Measurements from ENCODE around the gene RANGAP1. TPM values are rescaled to one million over a fixed set of nuclear protein-coding genes. Genes with fewer than 3 reads are reported as not detected.

Gene RANGAP1
- polyA plus RNA-seq, 4 donors = 27.5 to 62.3 (median 34.0) TPM

DNA sequence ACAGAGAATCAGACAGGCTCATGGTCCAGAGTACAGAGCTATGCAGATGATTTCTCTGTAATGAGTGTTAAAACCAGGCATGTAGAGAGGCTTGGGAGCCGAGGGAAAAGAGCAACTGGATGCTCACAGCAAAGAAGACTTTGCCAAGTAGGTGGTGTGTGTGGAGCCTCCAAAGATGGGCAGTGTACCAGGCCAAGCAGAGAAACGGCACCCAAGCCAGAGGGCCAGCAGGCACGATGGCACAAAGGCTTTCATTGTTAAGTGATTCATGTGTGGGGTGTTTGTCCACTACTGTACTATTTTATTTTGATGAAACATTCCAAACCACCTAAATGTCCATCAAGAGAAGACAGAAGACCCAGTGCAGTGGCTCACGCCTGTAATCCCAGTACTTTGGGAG, 11.1 kb downstream of the RANGAP1 start:
- Histone ChIP-seq H3K4me3 (ENCODE audit: low read depth in 1 of 3, low read length in 3 of 3) (no peak overlapping the region), H3K9me3 (ENCODE audit: control insufficient read depth in 2 of 2, insufficient read depth in 1 of 2, low read depth in 1 of 2, low read length in 1 of 2) (no peaks in the 10 kb centered on the region), H3K27me3 (ENCODE audit: control insufficient read depth in 3 of 3, insufficient read depth in 3 of 3, low read length in 3 of 3) (no peaks in the 10 kb centered on the region), H3K27ac (ENCODE audit: low read depth in 1 of 3, low read length in 2 of 3) (no peak overlapping the region), H3K4me1 (ENCODE audit: control insufficient read depth in 3 of 3, insufficient read depth in 2 of 3, low read depth in 1 of 3, low read length in 2 of 3) (no peaks in the 10 kb centered on the region), H3K36me3 (ENCODE audit: control insufficient read depth in 3 of 3, insufficient read depth in 2 of 3, low read depth in 1 of 3, low read length in 3 of 3) (peaks cover 12 to 83% (median 26%) of the 10 kb centered on the region in 3 donors)
- no peak for DNase-seq
- FAIRE-seq = no peak
- WGBS, 3 donors = 88 to 95% (median 93%) methylated on average over 4 of the region's 4 CpGs

DNA sequence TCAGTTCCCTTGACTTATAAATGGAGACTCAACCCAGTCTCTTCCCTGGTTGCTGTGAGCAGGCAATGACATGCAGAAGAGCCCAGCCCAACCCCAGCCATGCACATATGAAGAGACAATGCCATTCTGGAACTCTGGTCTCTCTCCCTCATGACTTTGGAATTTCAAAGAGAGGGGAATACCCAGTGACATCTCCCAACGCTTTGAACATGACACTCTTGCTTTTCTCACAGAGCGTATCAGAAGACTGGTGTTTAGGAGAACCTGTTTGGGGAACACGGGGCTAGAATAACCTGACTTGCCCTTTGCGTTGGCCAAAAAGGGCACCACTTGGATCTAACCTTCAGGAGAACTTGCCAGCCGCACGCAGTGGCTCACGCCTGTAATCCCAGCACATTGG, 12.9 kb downstream of the RANGAP1 start:
- H3K27ac ChIP-seq (ENCODE audit: low read depth in 1 of 3, low read length in 2 of 3) = no peak overlapping the region
- H3K9me3 ChIP-seq (ENCODE audit: control insufficient read depth in 2 of 2, insufficient read depth in 1 of 2, low read depth in 1 of 2, low read length in 1 of 2) = no peaks in the 10 kb centered on the region
- no peak overlapping the region for H3K4me3 ChIP-seq (ENCODE audit: low read depth in 1 of 3, low read length in 3 of 3)
- no peaks in the 10 kb centered on the region for H3K4me1 ChIP-seq (ENCODE audit: control insufficient read depth in 3 of 3, insufficient read depth in 2 of 3, low read depth in 1 of 3, low read length in 2 of 3)
- peaks cover 12 to 85% (median 33%) of the 10 kb centered on the region in 3 donors for H3K36me3 ChIP-seq (ENCODE audit: control insufficient read depth in 3 of 3, insufficient read depth in 2 of 3, low read depth in 1 of 3, low read length in 3 of 3)
- H3K27me3 ChIP-seq (ENCODE audit: control insufficient read depth in 3 of 3, insufficient read depth in 3 of 3, low read length in 3 of 3) = no peaks in the 10 kb centered on the region
- FAIRE-seq = no peak
- WGBS, 3 donors = 93 to 97% (median 95%) methylated on average over 7 of the region's 7 CpGs
- no peak for DNase-seq

DNA sequence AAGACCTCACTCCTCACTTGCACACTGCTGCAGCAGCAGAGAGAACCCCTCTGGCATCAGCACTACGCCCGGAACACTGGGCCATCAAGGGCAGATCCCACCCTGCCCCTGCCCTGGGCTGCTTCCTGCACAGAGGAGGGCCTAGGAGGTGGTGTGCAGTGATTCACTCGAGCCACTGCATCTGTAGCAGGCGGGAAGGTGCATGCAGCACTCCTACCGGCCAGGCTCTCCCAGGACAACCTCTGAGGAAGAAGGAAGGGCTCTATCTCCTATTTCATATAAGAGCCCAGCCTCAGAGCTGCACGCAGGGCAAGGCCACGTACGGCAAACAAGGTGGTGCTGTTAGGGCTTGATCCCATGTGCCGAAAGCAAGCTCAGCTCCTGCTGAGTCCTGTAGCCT, 14.2 kb downstream of the RANGAP1 start:
- no peaks in the 10 kb centered on the region for H3K4me1 ChIP-seq (ENCODE audit: control insufficient read depth in 3 of 3, insufficient read depth in 2 of 3, low read depth in 1 of 3, low read length in 2 of 3)
- FAIRE-seq (no peak), DNase-seq (no peak)
- no peaks in the 10 kb centered on the region for H3K27me3 ChIP-seq (ENCODE audit: control insufficient read depth in 3 of 3, insufficient read depth in 3 of 3, low read length in 3 of 3)
- H3K36me3 ChIP-seq (ENCODE audit: control insufficient read depth in 3 of 3, insufficient read depth in 2 of 3, low read depth in 1 of 3, low read length in 3 of 3) = peaks cover 19 to 88% (median 38%) of the 10 kb centered on the region in 3 donors
- H3K4me3 ChIP-seq (ENCODE audit: low read depth in 1 of 3, low read length in 3 of 3) = no peak overlapping the region
- WGBS, 3 donors = 92 to 97% (median 94%) methylated on average over 9 of the region's 9 CpGs
- no peak overlapping the region for H3K27ac ChIP-seq (ENCODE audit: low read depth in 1 of 3, low read length in 2 of 3)
- no peaks in the 10 kb centered on the region for H3K9me3 ChIP-seq (ENCODE audit: control insufficient read depth in 2 of 2, insufficient read depth in 1 of 2, low read depth in 1 of 2, low read length in 1 of 2)

DNA sequence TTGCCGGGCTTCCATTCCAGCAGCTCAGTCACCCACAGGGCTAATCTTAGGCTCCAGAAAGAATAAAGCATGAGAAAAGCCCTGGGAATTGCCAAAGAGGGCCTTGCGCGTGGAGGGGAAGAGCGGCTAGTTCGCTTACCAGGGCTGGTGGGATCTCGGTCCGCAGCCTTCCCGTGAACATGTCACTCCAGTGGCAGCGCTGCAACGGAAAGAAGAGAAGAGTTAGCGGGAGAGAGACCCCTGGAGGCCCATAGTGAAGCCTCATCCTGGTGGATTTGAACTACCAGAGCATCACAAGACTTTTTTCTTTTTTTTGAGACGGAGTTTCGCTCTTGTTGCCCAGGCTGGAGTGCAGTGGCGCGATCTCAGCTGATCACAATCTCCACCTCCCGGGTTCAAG, 18.0 kb downstream of the RANGAP1 start:
- no peaks in the 10 kb centered on the region for H3K9me3 ChIP-seq (ENCODE audit: control insufficient read depth in 2 of 2, insufficient read depth in 1 of 2, low read depth in 1 of 2, low read length in 1 of 2)
- no peak for DNase-seq
- peaks cover 27 to 86% (median 32%) of the 10 kb centered on the region in 3 donors for H3K36me3 ChIP-seq (ENCODE audit: control insufficient read depth in 3 of 3, insufficient read depth in 2 of 3, low read depth in 1 of 3, low read length in 3 of 3)
- H3K4me1 ChIP-seq (ENCODE audit: control insufficient read depth in 3 of 3, insufficient read depth in 2 of 3, low read depth in 1 of 3, low read length in 2 of 3) = no peaks in the 10 kb centered on the region
- H3K27me3 ChIP-seq (ENCODE audit: control insufficient read depth in 3 of 3, insufficient read depth in 3 of 3, low read length in 3 of 3) = no peaks in the 10 kb centered on the region
- WGBS, 3 donors = 96 to 98% (median 96%) methylated on average over 16 of the region's 16 CpGs
- no peak overlapping the region for H3K4me3 ChIP-seq (ENCODE audit: low read depth in 1 of 3, low read length in 3 of 3)
- H3K27ac ChIP-seq (ENCODE audit: low read depth in 1 of 3, low read length in 2 of 3) = no peak overlapping the region
- FAIRE-seq = no peak

DNA sequence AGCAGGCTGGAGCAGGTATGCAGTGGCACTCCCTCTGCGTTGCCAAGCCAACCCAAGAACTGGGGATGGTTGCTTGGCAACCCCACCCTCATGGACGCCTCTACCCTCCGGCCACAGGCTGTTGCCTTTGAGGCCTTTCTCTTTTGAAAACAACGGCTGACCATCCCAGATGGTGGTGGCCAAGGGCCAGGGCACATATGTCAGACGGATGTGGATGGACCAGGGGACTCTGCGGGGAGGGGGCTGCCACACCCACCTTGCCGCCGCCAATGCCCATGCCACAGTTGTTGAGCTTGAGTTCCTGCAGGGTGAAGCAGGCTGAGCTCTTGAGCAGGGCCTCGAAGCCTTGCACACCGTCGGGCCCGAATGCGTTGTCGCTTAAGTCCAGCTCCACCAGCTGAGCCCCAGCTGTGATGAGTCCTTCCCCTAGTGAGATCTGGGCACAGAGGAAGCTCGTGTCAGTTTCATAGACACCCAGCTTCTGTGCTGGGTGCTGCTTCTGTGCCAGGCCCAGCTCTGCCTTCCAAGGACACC, 21.5 kb downstream of the RANGAP1 start:
- peaks cover 23 to 87% (median 25%) of the 10 kb centered on the region in 3 donors for H3K36me3 ChIP-seq (ENCODE audit: control insufficient read depth in 3 of 3, insufficient read depth in 2 of 3, low read depth in 1 of 3, low read length in 3 of 3)
- no peak overlapping the region for H3K4me3 ChIP-seq (ENCODE audit: low read depth in 1 of 3, low read length in 3 of 3)
- no peak for DNase-seq
- H3K4me1 ChIP-seq (ENCODE audit: control insufficient read depth in 3 of 3, insufficient read depth in 2 of 3, low read depth in 1 of 3, low read length in 2 of 3) = no peaks in the 10 kb centered on the region
- no peaks in the 10 kb centered on the region for H3K27me3 ChIP-seq (ENCODE audit: control insufficient read depth in 3 of 3, insufficient read depth in 3 of 3, low read length in 3 of 3)
- H3K27ac ChIP-seq (ENCODE audit: low read depth in 1 of 3, low read length in 2 of 3) = no peak overlapping the region
- no peak for FAIRE-seq
- no peaks in the 10 kb centered on the region for H3K9me3 ChIP-seq (ENCODE audit: control insufficient read depth in 2 of 2, insufficient read depth in 1 of 2, low read depth in 1 of 2, low read length in 1 of 2)
- 93 to 94% (median 93%) methylated on average over 15 of the region's 15 CpGs for WGBS, 3 donors

DNA sequence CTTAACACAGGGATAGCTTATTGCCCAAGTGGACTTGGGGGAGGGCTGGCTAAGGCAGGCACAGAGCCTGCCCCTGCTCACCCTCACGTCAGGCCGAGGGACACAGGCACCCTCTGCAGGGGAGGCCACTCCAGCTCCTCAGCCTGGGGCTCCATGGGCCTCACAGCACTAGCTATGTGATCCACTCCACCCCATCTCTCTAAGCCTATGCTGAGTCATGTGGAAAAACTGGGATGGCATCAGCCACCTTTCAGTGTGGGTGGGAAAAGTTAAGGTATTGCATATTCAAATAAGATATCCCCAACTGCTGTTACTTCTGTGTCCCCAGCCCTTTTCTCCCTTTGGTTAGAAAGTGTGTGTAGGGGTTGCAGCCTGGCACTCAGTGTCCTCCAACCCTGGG, 22.3 kb downstream of the RANGAP1 start:
- 96 to 97% (median 96%) methylated on average over 2 of the region's 2 CpGs for WGBS, 3 donors
- no peak for DNase-seq
- Histone ChIP-seq H3K4me1 (ENCODE audit: control insufficient read depth in 3 of 3, insufficient read depth in 2 of 3, low read depth in 1 of 3, low read length in 2 of 3) (no peaks in the 10 kb centered on the region), H3K36me3 (ENCODE audit: control insufficient read depth in 3 of 3, insufficient read depth in 2 of 3, low read depth in 1 of 3, low read length in 3 of 3) (peaks cover 23 to 85% (median 25%) of the 10 kb centered on the region in 3 donors), H3K4me3 (ENCODE audit: low read depth in 1 of 3, low read length in 3 of 3) (no peak overlapping the region), H3K27ac (ENCODE audit: low read depth in 1 of 3, low read length in 2 of 3) (no peak overlapping the region), H3K27me3 (ENCODE audit: control insufficient read depth in 3 of 3, insufficient read depth in 3 of 3, low read length in 3 of 3) (no peaks in the 10 kb centered on the region), H3K9me3 (ENCODE audit: control insufficient read depth in 2 of 2, insufficient read depth in 1 of 2, low read depth in 1 of 2, low read length in 1 of 2) (no peaks in the 10 kb centered on the region)
- no peak for FAIRE-seq

DNA sequence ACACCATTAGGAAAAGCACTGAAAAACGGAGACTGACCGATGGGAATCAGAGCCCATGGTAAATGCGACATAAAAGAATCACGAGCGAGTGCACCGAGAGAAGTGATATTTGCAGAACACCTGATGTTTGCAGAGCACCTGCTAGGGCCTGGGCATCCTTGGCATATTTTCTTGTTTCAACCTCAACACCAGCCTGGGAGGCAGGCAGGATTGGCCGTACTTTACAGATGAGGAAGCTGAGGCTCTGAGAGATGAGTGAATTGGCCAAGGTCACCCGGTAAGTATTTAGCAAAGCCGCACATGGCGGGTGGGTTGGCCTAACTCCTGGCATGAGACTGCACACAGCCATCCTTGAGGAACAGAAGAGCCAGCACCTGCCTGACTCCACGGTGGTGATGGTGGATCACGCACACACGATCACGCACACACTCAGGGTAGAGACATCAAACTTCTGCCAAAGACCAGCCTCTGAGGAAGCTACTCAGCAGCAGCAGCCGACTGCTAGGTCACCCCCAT, 23.7 kb downstream of the RANGAP1 start:
- FAIRE-seq (no peak), DNase-seq (no peak)
- Histone ChIP-seq H3K36me3 (ENCODE audit: control insufficient read depth in 3 of 3, insufficient read depth in 2 of 3, low read depth in 1 of 3, low read length in 3 of 3) (peaks cover 15 to 85% (median 19%) of the 10 kb centered on the region in 3 donors), H3K27me3 (ENCODE audit: control insufficient read depth in 3 of 3, insufficient read depth in 3 of 3, low read length in 3 of 3) (no peaks in the 10 kb centered on the region), H3K4me1 (ENCODE audit: control insufficient read depth in 3 of 3, insufficient read depth in 2 of 3, low read depth in 1 of 3, low read length in 2 of 3) (no peaks in the 10 kb centered on the region), H3K9me3 (ENCODE audit: control insufficient read depth in 2 of 2, insufficient read depth in 1 of 2, low read depth in 1 of 2, low read length in 1 of 2) (no peaks in the 10 kb centered on the region), H3K4me3 (ENCODE audit: low read depth in 1 of 3, low read length in 3 of 3) (no peak overlapping the region), H3K27ac (ENCODE audit: low read depth in 1 of 3, low read length in 2 of 3) (no peak overlapping the region)
- WGBS, 3 donors = 94 to 96% (median 96%) methylated on average over 15 of the region's 15 CpGs

DNA sequence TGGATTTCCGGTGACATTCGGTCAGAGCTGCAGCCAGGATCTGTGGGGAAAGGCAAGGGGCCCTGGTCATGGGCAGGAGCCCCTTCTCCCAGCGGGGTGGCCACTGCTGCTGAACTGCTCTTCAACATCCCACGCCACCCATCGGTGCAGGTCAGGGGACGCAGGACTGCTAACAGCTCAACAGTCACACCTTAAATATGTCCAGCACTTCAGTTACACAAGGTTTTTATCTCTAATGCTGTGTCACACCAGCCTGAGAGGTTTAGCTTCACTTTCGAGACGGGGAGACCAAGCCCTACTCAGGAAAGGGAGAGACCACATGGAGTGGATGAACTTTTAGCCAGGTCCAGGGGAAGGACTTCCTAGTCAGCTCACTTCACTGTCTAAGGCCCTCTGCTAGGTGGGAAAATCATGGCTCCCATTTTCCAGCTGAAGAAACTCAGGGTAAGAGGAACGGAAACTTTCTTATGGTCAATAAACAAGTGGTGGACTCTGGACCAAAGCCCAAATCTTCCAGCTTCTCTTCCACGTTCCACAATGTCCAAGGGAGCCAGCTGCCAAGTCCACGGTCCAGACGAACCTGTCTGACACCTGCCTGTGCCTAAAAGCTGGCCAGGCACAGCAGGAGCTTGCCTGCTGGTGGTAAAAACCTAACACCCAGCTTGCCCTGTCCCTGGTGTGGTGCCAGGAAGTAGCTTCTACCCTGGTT, 24.3 kb downstream of the RANGAP1 start:
- DNase-seq = no peak
- Histone ChIP-seq H3K4me1 (ENCODE audit: control insufficient read depth in 3 of 3, insufficient read depth in 2 of 3, low read depth in 1 of 3, low read length in 2 of 3) (no peaks in the 10 kb centered on the region), H3K9me3 (ENCODE audit: control insufficient read depth in 2 of 2, insufficient read depth in 1 of 2, low read depth in 1 of 2, low read length in 1 of 2) (no peaks in the 10 kb centered on the region), H3K36me3 (ENCODE audit: control insufficient read depth in 3 of 3, insufficient read depth in 2 of 3, low read depth in 1 of 3, low read length in 3 of 3) (peaks cover 13 to 87% (median 18%) of the 10 kb centered on the region in 3 donors), H3K27me3 (ENCODE audit: control insufficient read depth in 3 of 3, insufficient read depth in 3 of 3, low read length in 3 of 3) (no peaks in the 10 kb centered on the region), H3K4me3 (ENCODE audit: low read depth in 1 of 3, low read length in 3 of 3) (no peak overlapping the region), H3K27ac (ENCODE audit: low read depth in 1 of 3, low read length in 2 of 3) (no peak overlapping the region)
- WGBS, 3 donors = 70 to 80% (median 71%) methylated on average over 12 of the region's 12 CpGs
- no peak for FAIRE-seq

All from small intestine (tissue), 7 donors.